Keratinocyte (primary cell): Measurements from ENCODE around the gene EYS.

Experiments used
- EZH2 ChIP-seq: IDR thresholded peaks from one replicate; pipeline ENCODE4 v1.6.1; 2012; ENCODE audit warnings: inconsistent platforms, mild to moderate bottlenecking, low read length, moderate library complexity
- TF ChIP-seq, protein P1 (sequence below), 3 experiments: IDR thresholded peaks in 1 of 3; conservative IDR thresholded peaks in 1 of 3; optimal IDR thresholded peaks in 1 of 3; 2 replicates in 2 of 3; 3 replicates in 1 of 3; pipeline versions ENCODE3 to v1.5.1; 2011; ENCODE audit warnings: low read length in 3 of 3, mild to moderate bottlenecking in 3 of 3, moderate library complexity in 2 of 3, control low read depth in 1 of 3, inconsistent platforms in 1 of 3; ENCODE audit not compliant: insufficient read depth in 2 of 3; ENCODE audit errors: extremely low read depth in 1 of 3

- TF ChIP-seq, protein P1, sequence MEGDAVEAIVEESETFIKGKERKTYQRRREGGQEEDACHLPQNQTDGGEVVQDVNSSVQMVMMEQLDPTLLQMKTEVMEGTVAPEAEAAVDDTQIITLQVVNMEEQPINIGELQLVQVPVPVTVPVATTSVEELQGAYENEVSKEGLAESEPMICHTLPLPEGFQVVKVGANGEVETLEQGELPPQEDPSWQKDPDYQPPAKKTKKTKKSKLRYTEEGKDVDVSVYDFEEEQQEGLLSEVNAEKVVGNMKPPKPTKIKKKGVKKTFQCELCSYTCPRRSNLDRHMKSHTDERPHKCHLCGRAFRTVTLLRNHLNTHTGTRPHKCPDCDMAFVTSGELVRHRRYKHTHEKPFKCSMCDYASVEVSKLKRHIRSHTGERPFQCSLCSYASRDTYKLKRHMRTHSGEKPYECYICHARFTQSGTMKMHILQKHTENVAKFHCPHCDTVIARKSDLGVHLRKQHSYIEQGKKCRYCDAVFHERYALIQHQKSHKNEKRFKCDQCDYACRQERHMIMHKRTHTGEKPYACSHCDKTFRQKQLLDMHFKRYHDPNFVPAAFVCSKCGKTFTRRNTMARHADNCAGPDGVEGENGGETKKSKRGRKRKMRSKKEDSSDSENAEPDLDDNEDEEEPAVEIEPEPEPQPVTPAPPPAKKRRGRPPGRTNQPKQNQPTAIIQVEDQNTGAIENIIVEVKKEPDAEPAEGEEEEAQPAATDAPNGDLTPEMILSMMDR (optimal IDR thresholded peaks at IDR 0.05 in 1 of 3, IDR thresholded peaks at IDR 0.05 in 1 of 3, conservative IDR thresholded peaks at IDR 0.05 in 1 of 3; ENCODE audit: extremely low read depth in 1 of 3, insufficient read depth in 2 of 3, low read length in 3 of 3), result no peak
- no peak for TF ChIP-seq EZH2
These were observed 973.6 kb downstream of the EYS start for GRCh38 chr6:64733433-64733832.
